ENCODE results near the gene STARD13.

Gene STARD13

GRCh38 chr13:33224686-33225085, 60.9 kb downstream of the STARD13 start:
- Histone ChIP-seq H3K36me3 (ENCODE audit: insufficient read depth, low read length) (no peaks in the 10 kb centered on the region; the same call in 1 of the 2 replicates), H3K9me3 (ENCODE audit: control insufficient read depth, insufficient read depth, low read length) (no peaks in the 10 kb centered on the region), H3K4me1 (ENCODE audit: insufficient read depth, low read length) (peaks cover 22% of the 10 kb centered on the region), H3K9ac (ENCODE audit: low read depth, low read length) (no peak overlapping the region)

- H3K36me3 ChIP-seq (ENCODE audit: insufficient read depth, low read length): no peaks in the 10 kb centered on the region; the same call in 1 of the 2 replicates
- H3K4me1 ChIP-seq (ENCODE audit: insufficient read depth, low read length): peaks cover 17% of the 10 kb centered on the region
- no peaks in the 10 kb centered on the region for H3K9me3 ChIP-seq (ENCODE audit: control insufficient read depth, insufficient read depth, low read length)
- H3K9ac ChIP-seq (ENCODE audit: low read depth, low read length): no peak overlapping the region
These were observed 61.4 kb downstream of the STARD13 start for GRCh38 chr13:33224191-33224590.

GRCh38 chr13:33219926-33220325, 65.6 kb downstream of the STARD13 start:
- Histone ChIP-seq H3K9ac (ENCODE audit: low read depth, low read length) (no peak overlapping the region), H3K9me3 (ENCODE audit: control insufficient read depth, insufficient read depth, low read length) (no peaks in the 10 kb centered on the region), H3K4me1 (ENCODE audit: insufficient read depth, low read length) (peaks cover 6% of the 10 kb centered on the region; the same call in 1 of the 2 replicates)

GRCh38 chr13:33218426-33218825, 67.1 kb downstream of the STARD13 start:
- Histone ChIP-seq H3K36me3 (ENCODE audit: insufficient read depth, low read length) (no peaks in the 10 kb centered on the region), H3K9me3 (ENCODE audit: control insufficient read depth, insufficient read depth, low read length) (no peaks in the 10 kb centered on the region), H3K4me1 (ENCODE audit: insufficient read depth, low read length) (peaks cover 20% of the 10 kb centered on the region), H3K9ac (ENCODE audit: low read depth, low read length) (no peak overlapping the region)

More at GRCh38 chr13:33219926-33220325, 65.6 kb downstream of the STARD13 start:
- H3K36me3 ChIP-seq (ENCODE audit: insufficient read depth, low read length): no peaks in the 10 kb centered on the region

GRCh38 chr13:33218020-33218419, 67.5 kb downstream of the STARD13 start:
- H3K4me1 ChIP-seq (ENCODE audit: insufficient read depth, low read length): peaks cover 24% of the 10 kb centered on the region

GRCh38 chr13:33217256-33217655, 68.3 kb downstream of the STARD13 start:
- Histone ChIP-seq H3K4me1 (ENCODE audit: insufficient read depth, low read length) (peaks cover 27% of the 10 kb centered on the region), H3K9me3 (ENCODE audit: control insufficient read depth, insufficient read depth, low read length) (no peaks in the 10 kb centered on the region), H3K36me3 (ENCODE audit: insufficient read depth, low read length) (no peaks in the 10 kb centered on the region), H3K9ac (ENCODE audit: low read depth, low read length) (no peak overlapping the region)

More at GRCh38 chr13:33218020-33218419, 67.5 kb downstream of the STARD13 start:
- Histone ChIP-seq H3K36me3 (ENCODE audit: insufficient read depth, low read length) (no peaks in the 10 kb centered on the region), H3K9ac (ENCODE audit: low read depth, low read length) (no peak overlapping the region), H3K9me3 (ENCODE audit: control insufficient read depth, insufficient read depth, low read length) (no peaks in the 10 kb centered on the region)

GRCh38 chr13:33213797-33214196, 71.8 kb downstream of the STARD13 start:
- peaks cover 27% of the 10 kb centered on the region for H3K4me1 ChIP-seq (ENCODE audit: insufficient read depth, low read length)
- H3K36me3 ChIP-seq (ENCODE audit: insufficient read depth, low read length): no peaks in the 10 kb centered on the region
- no peak overlapping the region for H3K9ac ChIP-seq (ENCODE audit: low read depth, low read length)
- H3K9me3 ChIP-seq (ENCODE audit: control insufficient read depth, insufficient read depth, low read length): no peaks in the 10 kb centered on the region

- Histone ChIP-seq H3K36me3 (ENCODE audit: insufficient read depth, low read length) (no peaks in the 10 kb centered on the region), H3K9ac (ENCODE audit: low read depth, low read length) (no peak overlapping the region), H3K9me3 (ENCODE audit: control insufficient read depth, insufficient read depth, low read length) (no peaks in the 10 kb centered on the region), H3K4me1 (ENCODE audit: insufficient read depth, low read length) (peaks cover 26% of the 10 kb centered on the region)
These were observed 72.4 kb downstream of the STARD13 start for GRCh38 chr13:33213024-33213768.

GRCh38 chr13:33212396-33212795, 73.2 kb downstream of the STARD13 start:
- H3K36me3 ChIP-seq (ENCODE audit: insufficient read depth, low read length): no peaks in the 10 kb centered on the region
- H3K9me3 ChIP-seq (ENCODE audit: control insufficient read depth, insufficient read depth, low read length): no peaks in the 10 kb centered on the region
- no peak overlapping the region for H3K9ac ChIP-seq (ENCODE audit: low read depth, low read length)
- H3K4me1 ChIP-seq (ENCODE audit: insufficient read depth, low read length): peaks cover 24% of the 10 kb centered on the region

GRCh38 chr13:33210090-33210489, 75.5 kb downstream of the STARD13 start:
- H3K36me3 ChIP-seq (ENCODE audit: insufficient read depth, low read length): no peaks in the 10 kb centered on the region
- no peaks in the 10 kb centered on the region for H3K9me3 ChIP-seq (ENCODE audit: control insufficient read depth, insufficient read depth, low read length)
- H3K9ac ChIP-seq (ENCODE audit: low read depth, low read length): no peak overlapping the region
- peaks cover 24% of the 10 kb centered on the region for H3K4me1 ChIP-seq (ENCODE audit: insufficient read depth, low read length)

GRCh38 chr13:33208290-33209220, 77.0 kb downstream of the STARD13 start:
- Histone ChIP-seq H3K9me3 (ENCODE audit: control insufficient read depth, insufficient read depth, low read length) (no peaks in the 10 kb centered on the region), H3K36me3 (ENCODE audit: insufficient read depth, low read length) (no peaks in the 10 kb centered on the region), H3K4me1 (ENCODE audit: insufficient read depth, low read length) (peaks cover 11% of the 10 kb centered on the region), H3K9ac (ENCODE audit: low read depth, low read length) (no peak overlapping the region)

GRCh38 chr13:33207615-33207961, 78.0 kb downstream of the STARD13 start:
- peaks cover 3% of the 10 kb centered on the region; the same call in 1 of the 2 replicates for H3K4me1 ChIP-seq (ENCODE audit: insufficient read depth, low read length)
- H3K9ac ChIP-seq (ENCODE audit: low read depth, low read length): no peak overlapping the region
- no peaks in the 10 kb centered on the region for H3K36me3 ChIP-seq (ENCODE audit: insufficient read depth, low read length)
- no peaks in the 10 kb centered on the region for H3K9me3 ChIP-seq (ENCODE audit: control insufficient read depth, insufficient read depth, low read length)

- no peak overlapping the region for H3K9ac ChIP-seq (ENCODE audit: low read depth, low read length)
- no peaks in the 10 kb centered on the region for H3K36me3 ChIP-seq (ENCODE audit: insufficient read depth, low read length)
- H3K4me1 ChIP-seq (ENCODE audit: insufficient read depth, low read length): peaks cover 3% of the 10 kb centered on the region; the same call in 1 of the 2 replicates
- no peaks in the 10 kb centered on the region for H3K9me3 ChIP-seq (ENCODE audit: control insufficient read depth, insufficient read depth, low read length)
These were observed 78.5 kb downstream of the STARD13 start for GRCh38 chr13:33206945-33207614.

- Histone ChIP-seq H3K9ac (ENCODE audit: low read depth, low read length) (no peak overlapping the region), H3K4me1 (ENCODE audit: insufficient read depth, low read length) (peaks cover 3% of the 10 kb centered on the region; the same call in 1 of the 2 replicates), H3K9me3 (ENCODE audit: control insufficient read depth, insufficient read depth, low read length) (no peaks in the 10 kb centered on the region), H3K36me3 (ENCODE audit: insufficient read depth, low read length) (no peaks in the 10 kb centered on the region)
These were observed 79.1 kb downstream of the STARD13 start for GRCh38 chr13:33206425-33206824.

Data from ES-I3 (cell line).